ENCODE results near the gene ZNF503.

The ZNF503 gene

GRCh38 chr10:75353183-75353582 is 48.4 kb downstream of the ZNF503 start:
- Histone ChIP-seq H3K27ac (no peak overlapping the region), H3K27me3 (no peaks in the 10 kb centered on the region), H3K4me1 (ENCODE audit: control insufficient read depth in 1 of 2, insufficient read depth in 1 of 2, low read depth in 1 of 2, low read length in 1 of 2) (no peaks in the 10 kb centered on the region), H3K36me3 (no peaks in the 10 kb centered on the region), H3K4me3 (ENCODE audit: low read depth in 1 of 2, low read length in 1 of 2) (no peak overlapping the region), H3K9me3 (no peaks in the 10 kb centered on the region)
- TF ChIP-seq CTCF (IDR thresholded peaks at IDR 0.05), result no peak

- H3K36me3 ChIP-seq, result no peaks in the 10 kb centered on the region
- no peaks in the 10 kb centered on the region for H3K27me3 ChIP-seq
- no peak overlapping the region for H3K27ac ChIP-seq
- H3K4me1 ChIP-seq (ENCODE audit: control insufficient read depth in 1 of 2, insufficient read depth in 1 of 2, low read depth in 1 of 2, low read length in 1 of 2), result no peaks in the 10 kb centered on the region
- TF ChIP-seq CTCF (IDR thresholded peaks at IDR 0.05), result no peak
- H3K4me3 ChIP-seq (ENCODE audit: low read depth in 1 of 2, low read length in 1 of 2), result no peak overlapping the region
- no peaks in the 10 kb centered on the region for H3K9me3 ChIP-seq
These were observed 48.9 kb downstream of the ZNF503 start for GRCh38 chr10:75352650-75353049.

- H3K9me3 ChIP-seq, result no peaks in the 10 kb centered on the region
- H3K27me3 ChIP-seq, result no peaks in the 10 kb centered on the region
- TF ChIP-seq CTCF (IDR thresholded peaks at IDR 0.05), result no peak
- H3K4me1 ChIP-seq (ENCODE audit: control insufficient read depth in 1 of 2, insufficient read depth in 1 of 2, low read depth in 1 of 2, low read length in 1 of 2), result no peaks in the 10 kb centered on the region
- no peaks in the 10 kb centered on the region for H3K36me3 ChIP-seq
- no peak overlapping the region for H3K27ac ChIP-seq
- H3K4me3 ChIP-seq (ENCODE audit: low read depth in 1 of 2, low read length in 1 of 2), result no peak overlapping the region
These were observed 49.9 kb downstream of the ZNF503 start for GRCh38 chr10:75351637-75352036.

GRCh38 chr10:75350791-75351190 is 50.8 kb downstream of the ZNF503 start:
- no peak for TF ChIP-seq CTCF (IDR thresholded peaks at IDR 0.05)
- Histone ChIP-seq H3K36me3 (no peaks in the 10 kb centered on the region), H3K27ac (no peak overlapping the region), H3K4me3 (ENCODE audit: low read depth in 1 of 2, low read length in 1 of 2) (no peak overlapping the region), H3K4me1 (ENCODE audit: control insufficient read depth in 1 of 2, insufficient read depth in 1 of 2, low read depth in 1 of 2, low read length in 1 of 2) (no peaks in the 10 kb centered on the region), H3K27me3 (no peaks in the 10 kb centered on the region), H3K9me3 (no peaks in the 10 kb centered on the region)
